ENCODE measurements around the gene MSH2.

DNA sequence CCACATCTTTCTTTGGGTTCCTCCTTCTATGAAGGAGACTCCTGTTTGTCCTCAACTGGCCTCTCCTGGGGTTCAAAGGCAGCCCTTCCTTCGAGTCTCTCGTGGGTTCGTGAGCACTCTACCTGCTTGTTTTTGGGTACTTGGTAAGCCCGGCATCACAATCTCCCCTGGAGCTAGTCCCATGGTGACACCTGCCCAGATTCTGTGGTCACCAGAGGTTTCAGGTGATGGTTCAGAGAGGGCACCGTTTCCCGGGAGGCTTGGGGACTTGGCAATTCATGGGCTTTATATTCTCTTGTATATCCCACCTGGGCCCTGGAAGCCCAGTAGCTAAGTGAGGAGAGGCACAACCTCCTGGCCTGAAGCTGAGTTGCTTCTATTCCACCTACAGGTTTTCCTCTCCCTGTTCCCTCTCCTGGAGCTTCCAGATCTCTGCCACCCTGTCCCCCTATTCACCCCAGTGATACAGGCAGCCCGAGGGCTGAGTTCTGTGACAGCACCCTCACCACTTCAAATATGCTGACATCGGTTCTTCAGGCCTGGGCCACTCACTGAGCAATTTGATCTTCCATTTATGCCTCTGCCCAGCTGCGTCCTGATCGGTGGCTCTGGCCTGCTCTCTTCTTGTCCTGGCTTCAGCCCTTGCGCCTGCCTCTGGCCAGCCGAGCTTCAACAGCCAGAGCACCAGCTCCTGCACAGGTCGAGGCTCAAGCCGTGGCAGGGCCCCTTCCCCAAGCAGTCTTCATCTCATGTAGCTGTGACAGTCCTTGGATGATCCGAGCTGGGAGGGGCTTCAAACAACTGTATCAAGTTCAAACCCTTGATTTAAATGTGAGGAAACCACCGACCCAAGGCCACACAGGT is 91.5 kb downstream of the MSH2 start:
- TF ChIP-seq, protein P1, sequence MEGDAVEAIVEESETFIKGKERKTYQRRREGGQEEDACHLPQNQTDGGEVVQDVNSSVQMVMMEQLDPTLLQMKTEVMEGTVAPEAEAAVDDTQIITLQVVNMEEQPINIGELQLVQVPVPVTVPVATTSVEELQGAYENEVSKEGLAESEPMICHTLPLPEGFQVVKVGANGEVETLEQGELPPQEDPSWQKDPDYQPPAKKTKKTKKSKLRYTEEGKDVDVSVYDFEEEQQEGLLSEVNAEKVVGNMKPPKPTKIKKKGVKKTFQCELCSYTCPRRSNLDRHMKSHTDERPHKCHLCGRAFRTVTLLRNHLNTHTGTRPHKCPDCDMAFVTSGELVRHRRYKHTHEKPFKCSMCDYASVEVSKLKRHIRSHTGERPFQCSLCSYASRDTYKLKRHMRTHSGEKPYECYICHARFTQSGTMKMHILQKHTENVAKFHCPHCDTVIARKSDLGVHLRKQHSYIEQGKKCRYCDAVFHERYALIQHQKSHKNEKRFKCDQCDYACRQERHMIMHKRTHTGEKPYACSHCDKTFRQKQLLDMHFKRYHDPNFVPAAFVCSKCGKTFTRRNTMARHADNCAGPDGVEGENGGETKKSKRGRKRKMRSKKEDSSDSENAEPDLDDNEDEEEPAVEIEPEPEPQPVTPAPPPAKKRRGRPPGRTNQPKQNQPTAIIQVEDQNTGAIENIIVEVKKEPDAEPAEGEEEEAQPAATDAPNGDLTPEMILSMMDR (IDR thresholded peaks at IDR 0.05) = no peak
- no peak for TF ChIP-seq POLR2A (IDR thresholded peaks at IDR 0.05)
- TF ChIP-seq POLR2AphosphoS5 (IDR thresholded peaks at IDR 0.05) = no peak
